ENCODE data around the gene NATD1. TPM values are rescaled to one million over a fixed set of nuclear protein-coding genes. Genes with fewer than 3 reads are reported as not detected.

The NATD1 gene
- total and polyA plus RNA-seq, 2 of the 8 experiments (the other 6 are each of a cell fraction or from before 2014, with no cell fraction given), result 5.4 to 8.4 TPM

- Histone ChIP-seq H3K23ac (ENCODE audit: insufficient read length) (no peak overlapping the region), H3K36me3 (ENCODE audit: control insufficient read depth in 2 of 4, insufficient read depth in 4 of 4, low read length in 3 of 4) (peaks cover 0 to 5% (median 0%) of the 10 kb centered on the region in 4 experiments; a peak in 3 of 8 replicates), H3K4ac (replicated peaks; ENCODE audit: insufficient read length, low read depth, low read length) (no peak overlapping the region), H2BK15ac (ENCODE audit: low read length) (no peak overlapping the region), H2BK120ac (replicated peaks; ENCODE audit: low read depth, low read length) (no peak overlapping the region), H2BK20ac (ENCODE audit: low read length) (no peak overlapping the region), H4K20me1 (replicated peaks in 1 of 2; ENCODE audit: control insufficient read depth in 1 of 2, insufficient read depth in 2 of 2, low read length in 2 of 2) (peaks cover 0 to 6% of the 10 kb centered on the region in 2 experiments), H3K79me2 (ENCODE audit: control insufficient read depth in 1 of 2, insufficient read depth in 2 of 2, low read length in 2 of 2) (no peaks in the 10 kb centered on the region), H3K23me2 (ENCODE audit: low read depth, low read length) (no peaks in the 10 kb centered on the region), H2AK5ac (ENCODE audit: low read depth, low read length) (no peak overlapping the region), H2BK5ac (ENCODE audit: low read depth, low read length) (no peak overlapping the region), H3K18ac (ENCODE audit: extremely low read depth, low read length) (no peak overlapping the region), H3K4me3 (ENCODE audit: extremely low read depth in 1 of 4, insufficient read depth in 2 of 4, low read depth in 3 of 4, low read length in 4 of 4) (no peak overlapping the region), H3K9me3 (ENCODE audit: insufficient read depth in 2 of 2, low read depth in 1 of 2, low read length in 1 of 2) (peaks cover 30 to 82% of the 10 kb centered on the region in 2 experiments), H4K5ac (ENCODE audit: insufficient read length, low read depth, low read length) (no peak overlapping the region), H4K91ac (replicated peaks; ENCODE audit: insufficient read length, low read length) (no peak overlapping the region), H2BK12ac (ENCODE audit: low read depth, low read length) (no peak overlapping the region), H3K79me1 (ENCODE audit: low read depth, low read length) (peaks cover 3% of the 10 kb centered on the region; the same call in 1 of the 2 replicates), H3K4me1 (replicated peaks in 1 of 4; ENCODE audit: control insufficient read depth in 3 of 4, insufficient read depth in 4 of 4, low read length in 3 of 4) (no peaks in the 10 kb centered on the region), H3K4me2 (ENCODE audit: insufficient read depth in 1 of 2, low read depth in 2 of 2, low read length in 2 of 2) (no peak overlapping the region), H2AFZ (ENCODE audit: low read length) (no peak overlapping the region), H3K56ac (replicated peaks; ENCODE audit: insufficient read length, low read depth, low read length) (no peak overlapping the region), H4K8ac (ENCODE audit: extremely low read depth, insufficient read depth, low read length) (no peak overlapping the region), H3K27ac (ENCODE audit: low read depth, low read length) (no peak overlapping the region), H3K27me3 (replicated peaks in 1 of 4; ENCODE audit: control insufficient read depth in 3 of 4, extremely low read depth in 1 of 4, insufficient read depth in 3 of 4, low read length in 3 of 4) (no peaks in the 10 kb centered on the region), H3K14ac (ENCODE audit: insufficient read length) (no peak overlapping the region), H3K9ac (replicated peaks in 1 of 4; ENCODE audit: extremely low read depth in 1 of 4, low read depth in 3 of 4, low read length in 3 of 4) (no peak overlapping the region)
- FAIRE-seq (peak; percentile 52), DNase-seq (ENCODE audit: low read depth in 1 of 2, low spot score in 2 of 2) (no peak)
- CTCF ChIA-PET (ENCODE audit: partially characterized antibody), result interaction anchor here (1.7 kb wide), 1 partner anchor 20 kb away, joined by 4 read pairs; no protein-coding TSS in a partner anchor
- 61% methylated on average over 7 of the region's 7 CpGs; no CpG with 5 or more reads in 1 of the 2 experiments for WGBS, 2 experiments (ENCODE audit: extremely low coverage in 1 of 2, insufficient coverage in 1 of 2, insufficient read length in 1 of 2, insufficient replicate concordance in 2 of 2, low coverage in 1 of 2, low lambda C conversion rate in 2 of 2, missing lambda C conversion rate in 1 of 2)
- POLR2A ChIA-PET (ENCODE audit: partially characterized antibody), result interaction anchor here (1.6 kb wide), 1 partner anchor 14 kb away, joined by 4 read pairs; no protein-coding TSS in a partner anchor
- TF ChIP-seq ATF2 (IDR thresholded peaks at IDR 0.05; ENCODE audit: low read length) (no peak), TEAD4 (IDR thresholded peaks at IDR 0.05; ENCODE audit: low read depth, low read length) (no peak), BRCA1 (IDR thresholded peaks at IDR 0.05; ENCODE audit: low read depth, low read length) (no peak), CTCF (IDR thresholded peaks at IDR 0.05; ENCODE audit: control extremely low read depth in 1 of 3, insufficient read depth in 1 of 3, low read depth in 1 of 3, low read length in 3 of 3) (no peak), SRF (IDR thresholded peaks at IDR 0.05; ENCODE audit: low read depth, low read length) (no peak), BACH1 (IDR thresholded peaks at IDR 0.05; ENCODE audit: low read length) (no peak), RBBP5 (IDR thresholded peaks at IDR 0.05; ENCODE audit: borderline replicate concordance, low read depth, low read length) (no peak), EZH2 (IDR thresholded peaks at IDR 0.05; ENCODE audit: low read depth, low read length, severe bottlenecking) (no peak), GTF2F1 (IDR thresholded peaks at IDR 0.05; ENCODE audit: borderline replicate concordance, low read depth, low read length) (no peak)
Measured at GRCh38 chr17:21299981-21300600, 46.9 kb upstream of the NATD1 start.
